Upper lobe of left lung (tissue), 6 donors: Measurements from ENCODE around the gene ME3. TPM values are rescaled to one million over a fixed set of nuclear protein-coding genes. Genes with fewer than 3 reads are reported as not detected.

ENCODE experiments used
- ATAC-seq, 2 donors: fragments of 200-7000 bp; cut with Tn5 transposase; one replicate each; pipeline ENCODE4 v1.9.1; 2022; ENCODE audit warnings: mild to moderate bottlenecking in 2 of 2, moderate library complexity in 2 of 2; ENCODE audit not compliant: low FRiP score in 2 of 2
- DNase-seq, 2 donors: peaks; one replicate each; pipeline ENCODE4 v3.0.0-alpha.2; 2019 to 2020
- H3K27ac ChIP-seq, 4 donors: fragments of 200-600 bp; sonication (generic); one replicate each; pipeline ENCODE4 v1.5.1; 2016 to 2019
- H3K27me3 ChIP-seq, 4 donors: fragments of 200-600 bp; sonication (generic); one replicate each; pipeline ENCODE4 v1.5.1; 2017 to 2019
- H3K36me3 ChIP-seq, 4 donors: fragments of 200-600 bp; sonication (generic); one replicate each; pipeline ENCODE4 v1.5.1; 2016 to 2019
- H3K4me1 ChIP-seq, 4 donors: fragments of 200-600 bp; sonication (generic); one replicate each; pipeline ENCODE4 v1.5.1; 2018 to 2019
- H3K4me3 ChIP-seq, 4 donors: fragments of 200-600 bp; sonication (generic); one replicate each; pipeline ENCODE4 v1.5.1; 2017 to 2019; ENCODE audit warnings: mild to moderate bottlenecking in 2 of 4, moderate library complexity in 1 of 4
- H3K9me3 ChIP-seq, 4 donors: fragments of 200-600 bp; sonication (generic); one replicate each; pipeline ENCODE4 v1.5.1; 2018 to 2019
- EP300 ChIP-seq, 4 donors: sonication (generic); formaldehyde crosslinking; IDR thresholded peaks; one replicate each; pipeline ENCODE4 v1.5.1; 2017; ENCODE audit warnings: antibody characterized with exemption in 4 of 4, control low read depth in 2 of 4
- POLR2A ChIP-seq, 4 donors: fragments of 450-650 bp; IDR thresholded peaks; one replicate each; pipeline ENCODE4 v1.5.1; 2016 to 2017; ENCODE audit warnings: antibody characterized with exemption in 4 of 4, mild to moderate bottlenecking in 2 of 4
- POLR2AphosphoS5 ChIP-seq, 2 donors: sonication (generic); formaldehyde crosslinking; IDR thresholded peaks; one replicate each; pipeline ENCODE4 v1.5.1; 2017; ENCODE audit warnings: antibody characterized with exemption in 2 of 2
- WGBS, 2 donors: methylation state at CpG; one replicate each; pipeline ENCODE4 v1.1.5; 2017 to 2018; 5-methylcytosine and 5-hydroxymethylcytosine counted together
- total RNA-seq, 6 donors: library from RNA; depleted of rRNA in 4 of 6; stranded (reverse); fragments of >200 nt in 4 of 6; gene quantifications; one replicate each; pipeline versions ENCODE4 v1.1.0 to v1.2.1, GENCODE V29; 2016 to 2021
- TF ChIP-seq, protein P1 (sequence below), 6 experiments: fragments of 450-650 bp in 4 of 6; fragments of 200-600 bp in 2 of 6; sonication (generic) in 2 of 6; IDR thresholded peaks; one replicate each; pipeline ENCODE4 v1.5.1; 2016 to 2019; ENCODE audit warnings: antibody characterized with exemption in 6 of 6
- donor health status: DM: no; HTN: no; CAD: no; lungs with moderate emphysema.
- donor health status: DM: no; HTN: yes; CAD: no; lungs with severe emphysema.

Gene ME3
- total RNA-seq, 6 donors from 2014 or later, result 19.5 to 56.6 (median 34.7) TPM

GRCh38 chr11:86518211-86518610 is 154.2 kb downstream of the ME3 start:
- TF ChIP-seq POLR2A (IDR thresholded peaks at IDR 0.05), result no peak
- TF ChIP-seq EP300 (IDR thresholded peaks at IDR 0.05), result no peak
- TF ChIP-seq, protein P1, sequence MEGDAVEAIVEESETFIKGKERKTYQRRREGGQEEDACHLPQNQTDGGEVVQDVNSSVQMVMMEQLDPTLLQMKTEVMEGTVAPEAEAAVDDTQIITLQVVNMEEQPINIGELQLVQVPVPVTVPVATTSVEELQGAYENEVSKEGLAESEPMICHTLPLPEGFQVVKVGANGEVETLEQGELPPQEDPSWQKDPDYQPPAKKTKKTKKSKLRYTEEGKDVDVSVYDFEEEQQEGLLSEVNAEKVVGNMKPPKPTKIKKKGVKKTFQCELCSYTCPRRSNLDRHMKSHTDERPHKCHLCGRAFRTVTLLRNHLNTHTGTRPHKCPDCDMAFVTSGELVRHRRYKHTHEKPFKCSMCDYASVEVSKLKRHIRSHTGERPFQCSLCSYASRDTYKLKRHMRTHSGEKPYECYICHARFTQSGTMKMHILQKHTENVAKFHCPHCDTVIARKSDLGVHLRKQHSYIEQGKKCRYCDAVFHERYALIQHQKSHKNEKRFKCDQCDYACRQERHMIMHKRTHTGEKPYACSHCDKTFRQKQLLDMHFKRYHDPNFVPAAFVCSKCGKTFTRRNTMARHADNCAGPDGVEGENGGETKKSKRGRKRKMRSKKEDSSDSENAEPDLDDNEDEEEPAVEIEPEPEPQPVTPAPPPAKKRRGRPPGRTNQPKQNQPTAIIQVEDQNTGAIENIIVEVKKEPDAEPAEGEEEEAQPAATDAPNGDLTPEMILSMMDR (IDR thresholded peaks at IDR 0.05), result no peak
- TF ChIP-seq POLR2AphosphoS5 (IDR thresholded peaks at IDR 0.05), result no peak
- DNase-seq, result no peak
- no peak overlapping the region for H3K27ac ChIP-seq
- no peaks in the 10 kb centered on the region for H3K9me3 ChIP-seq
- no peaks in the 10 kb centered on the region for H3K36me3 ChIP-seq
- no peak for ATAC-seq
- peaks cover 14 to 25% (median 23%) of the 10 kb centered on the region in 4 donors for H3K4me1 ChIP-seq
- 79 to 80% methylated on average over 6 of the region's 6 CpGs for WGBS, 2 donors
- no peaks in the 10 kb centered on the region for H3K27me3 ChIP-seq
- no peak overlapping the region for H3K4me3 ChIP-seq

- Histone ChIP-seq H3K27ac (no peak overlapping the region), H3K9me3 (no peaks in the 10 kb centered on the region), H3K27me3 (no peaks in the 10 kb centered on the region), H3K4me1 (peaks cover 14 to 28% (median 23%) of the 10 kb centered on the region in 4 donors), H3K4me3 (no peak overlapping the region), H3K36me3 (no peaks in the 10 kb centered on the region)
- 89 to 96% methylated on average over 1 of the region's 1 CpG for WGBS, 2 donors
- no peak for DNase-seq
- TF ChIP-seq POLR2A (IDR thresholded peaks at IDR 0.05) (no peak), EP300 (IDR thresholded peaks at IDR 0.05) (no peak), POLR2AphosphoS5 (IDR thresholded peaks at IDR 0.05) (no peak)
- TF ChIP-seq, protein P1 (IDR thresholded peaks at IDR 0.05), result no peak
- no peak for ATAC-seq
Observed at GRCh38 chr11:86517557-86517956, 154.9 kb downstream of the ME3 start.

DNA sequence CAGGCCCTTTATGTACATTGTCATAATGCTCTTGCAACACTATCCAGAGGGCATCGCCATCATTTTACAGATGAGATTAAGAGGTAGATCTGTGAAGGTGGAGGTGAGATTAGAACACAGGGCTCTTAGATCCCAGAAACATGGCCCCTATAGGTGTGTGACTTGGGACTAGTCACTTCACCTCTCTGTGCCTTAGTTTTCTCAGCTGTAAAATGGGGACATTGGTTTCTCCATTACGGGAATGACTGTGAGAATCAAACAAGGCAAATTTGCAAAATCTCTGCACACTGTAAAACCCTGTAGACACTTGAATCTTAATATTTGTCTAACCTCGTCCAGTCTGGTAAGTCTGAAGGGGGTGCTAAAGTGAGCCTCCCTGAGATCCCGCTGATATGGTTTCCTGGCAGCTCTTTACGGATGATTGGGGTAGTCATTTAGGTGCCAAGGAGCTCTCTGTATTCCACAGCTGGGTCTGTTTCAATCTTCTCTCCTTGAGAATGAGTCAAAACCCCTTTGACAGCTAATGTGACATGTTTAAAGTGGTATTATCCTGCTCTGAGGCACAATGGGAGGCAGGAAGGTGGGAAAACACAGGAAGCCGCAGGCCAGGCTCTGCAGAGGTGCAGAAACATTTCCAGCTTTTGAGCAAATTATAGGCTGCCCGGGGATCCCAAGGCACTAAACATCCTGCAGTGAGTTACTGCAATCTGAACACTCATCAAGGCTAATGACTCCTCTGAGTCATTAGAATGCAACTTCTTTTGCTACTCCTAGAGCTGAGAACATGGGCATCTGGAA is 156.9 kb downstream of the ME3 start:
- peak in 1 of 2 donors; percentile 40 for ATAC-seq
- WGBS, 2 donors, result 59 to 77% methylated on average over 7 of the region's 7 CpGs
- no peaks in the 10 kb centered on the region for H3K9me3 ChIP-seq
- no peak for TF ChIP-seq POLR2AphosphoS5 (IDR thresholded peaks at IDR 0.05)
- H3K27ac ChIP-seq, result no peak overlapping the region
- no peak for DNase-seq
- H3K36me3 ChIP-seq, result no peaks in the 10 kb centered on the region
- peaks cover 14 to 38% (median 23%) of the 10 kb centered on the region in 4 donors for H3K4me1 ChIP-seq
- H3K27me3 ChIP-seq, result no peaks in the 10 kb centered on the region
- H3K4me3 ChIP-seq, result no peak overlapping the region

GRCh38 chr11:86514453-86514852 is 158.0 kb downstream of the ME3 start:
- 68 to 100% methylated on average over 1 of the region's 1 CpG for WGBS, 2 donors

DNA sequence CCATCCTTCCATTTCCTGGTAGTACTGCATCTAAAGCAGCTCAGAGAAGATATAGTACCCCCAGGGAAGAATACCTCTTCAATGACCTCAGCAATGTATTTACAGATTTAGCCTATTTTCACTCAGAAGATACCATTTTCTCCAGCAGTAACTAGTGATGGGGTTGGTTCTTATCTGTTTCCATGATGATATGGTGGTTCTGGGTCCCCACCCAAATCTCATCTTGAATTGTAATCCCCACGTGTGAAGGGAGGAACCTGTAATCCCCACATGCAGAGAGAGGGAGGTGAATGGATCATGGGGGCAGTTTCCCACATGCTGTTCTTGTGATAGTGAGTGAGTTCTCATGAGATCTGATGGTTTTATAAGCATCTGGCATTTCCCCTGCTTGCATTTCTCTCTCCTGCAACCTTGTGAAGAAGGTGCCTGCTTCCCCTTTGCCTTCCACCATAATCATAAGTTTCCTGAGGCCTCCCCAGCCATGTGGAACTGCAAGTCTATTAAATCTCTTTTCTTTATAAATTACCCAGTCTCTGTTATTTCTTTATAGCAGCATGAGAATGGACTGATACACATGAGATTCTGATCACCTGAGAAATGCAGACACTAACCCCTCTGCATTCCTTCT is 158.6 kb downstream of the ME3 start:
- H3K27ac ChIP-seq, result no peak overlapping the region
- no peak overlapping the region for H3K4me3 ChIP-seq
- peaks cover 7 to 27% (median 10%) of the 10 kb centered on the region in 4 donors for H3K4me1 ChIP-seq
- H3K9me3 ChIP-seq, result no peaks in the 10 kb centered on the region
- ATAC-seq (no peak), DNase-seq (no peak)
- WGBS, 2 donors, result 61 to 82% methylated on average over 1 of the region's 1 CpG
- no peaks in the 10 kb centered on the region for H3K27me3 ChIP-seq
- H3K36me3 ChIP-seq, result no peaks in the 10 kb centered on the region
- TF ChIP-seq POLR2A (IDR thresholded peaks at IDR 0.05) (no peak), EP300 (IDR thresholded peaks at IDR 0.05) (no peak), POLR2AphosphoS5 (IDR thresholded peaks at IDR 0.05) (no peak)
- TF ChIP-seq, protein P1 (IDR thresholded peaks at IDR 0.05), result no peak

More at GRCh38 chr11:86514453-86514852, 158.0 kb downstream of the ME3 start:
- Histone ChIP-seq H3K36me3 (no peaks in the 10 kb centered on the region), H3K27me3 (no peaks in the 10 kb centered on the region), H3K4me1 (peaks cover 12 to 33% (median 15%) of the 10 kb centered on the region in 4 donors), H3K9me3 (no peaks in the 10 kb centered on the region), H3K27ac (no peak overlapping the region), H3K4me3 (no peak overlapping the region)
- DNase-seq (no peak), ATAC-seq (no peak)
- TF ChIP-seq POLR2AphosphoS5 (IDR thresholded peaks at IDR 0.05) (no peak), EP300 (IDR thresholded peaks at IDR 0.05) (no peak), POLR2A (IDR thresholded peaks at IDR 0.05) (no peak)
- TF ChIP-seq, protein P1 (IDR thresholded peaks at IDR 0.05), result no peak
